GM19035 (cell line): Measurements from ENCODE around the gene TBL3.
"Not testable (repeated sequence)": the region's sequence is repeated elsewhere in the genome, so short reads cannot be mapped to it uniquely, and the experiment has no call there.

ENCODE experiments used
- ATAC-seq: cut with Tn5 transposase; IDR thresholded peaks from one replicate; pipeline ENCODE4 v1.9.1; 2021; ENCODE audit not compliant: unreplicated experiment

TBL3 gene

DNA sequence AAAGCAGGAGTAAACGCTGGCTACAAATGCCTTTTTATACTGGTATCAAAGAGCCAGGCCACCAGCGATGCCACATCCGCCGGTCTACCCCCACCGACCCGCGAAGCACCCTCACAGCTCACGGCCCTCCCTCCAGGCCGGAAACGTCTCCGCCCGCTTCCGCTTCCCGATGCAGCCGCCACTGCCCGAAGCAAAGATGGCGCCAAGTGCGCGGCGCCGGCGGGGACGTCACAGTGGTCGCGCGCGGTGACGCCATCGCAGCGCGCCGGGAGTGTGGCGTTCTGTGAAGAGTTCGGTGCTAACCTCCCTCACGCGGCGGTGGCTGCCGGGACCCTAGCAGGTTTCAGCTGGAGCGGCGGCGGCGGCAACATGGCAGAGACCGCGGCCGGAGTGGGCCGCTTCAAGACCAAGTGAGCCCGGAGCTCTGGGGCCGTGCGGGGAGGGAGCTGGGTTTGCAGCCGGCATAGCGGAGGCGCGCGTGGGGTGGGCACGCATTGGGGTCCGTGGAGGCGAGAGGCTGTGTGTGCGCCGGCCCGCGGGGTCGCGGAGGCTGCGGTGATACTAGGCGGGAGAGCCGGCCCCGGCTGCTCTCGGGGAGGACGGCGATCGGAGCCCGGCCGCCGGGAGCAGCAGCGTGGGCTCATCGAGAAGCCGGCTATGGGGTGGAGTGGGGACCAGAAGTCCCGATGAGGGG, at the start of gene TBL3:
TBL3 (plus strand) TSS at position 258 of the 694 bp plus-strand sequence; CDS start at position 370, 112 bp downstream.
- ATAC-seq = peak; percentile 72

DNA sequence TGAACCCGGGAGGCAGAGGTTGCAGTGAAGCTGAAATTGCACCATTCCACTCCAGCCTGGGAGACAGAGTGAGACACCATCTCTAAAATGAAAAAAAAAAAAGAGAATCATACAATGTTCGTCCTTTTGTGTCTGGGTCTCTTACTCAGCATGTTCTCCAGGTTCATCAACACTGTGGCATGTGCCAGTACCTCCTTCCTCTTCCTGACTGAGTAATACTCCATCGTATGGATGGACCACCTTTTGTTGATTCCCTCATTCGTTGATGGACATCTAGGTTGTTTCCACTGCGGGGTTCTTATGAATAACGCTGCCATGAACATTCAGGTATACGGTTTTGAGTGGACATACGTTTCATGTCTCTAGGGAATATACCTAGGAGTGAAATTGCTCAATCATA, 49.5 kb upstream of the TBL3 start:
- ATAC-seq = no peak

DNA sequence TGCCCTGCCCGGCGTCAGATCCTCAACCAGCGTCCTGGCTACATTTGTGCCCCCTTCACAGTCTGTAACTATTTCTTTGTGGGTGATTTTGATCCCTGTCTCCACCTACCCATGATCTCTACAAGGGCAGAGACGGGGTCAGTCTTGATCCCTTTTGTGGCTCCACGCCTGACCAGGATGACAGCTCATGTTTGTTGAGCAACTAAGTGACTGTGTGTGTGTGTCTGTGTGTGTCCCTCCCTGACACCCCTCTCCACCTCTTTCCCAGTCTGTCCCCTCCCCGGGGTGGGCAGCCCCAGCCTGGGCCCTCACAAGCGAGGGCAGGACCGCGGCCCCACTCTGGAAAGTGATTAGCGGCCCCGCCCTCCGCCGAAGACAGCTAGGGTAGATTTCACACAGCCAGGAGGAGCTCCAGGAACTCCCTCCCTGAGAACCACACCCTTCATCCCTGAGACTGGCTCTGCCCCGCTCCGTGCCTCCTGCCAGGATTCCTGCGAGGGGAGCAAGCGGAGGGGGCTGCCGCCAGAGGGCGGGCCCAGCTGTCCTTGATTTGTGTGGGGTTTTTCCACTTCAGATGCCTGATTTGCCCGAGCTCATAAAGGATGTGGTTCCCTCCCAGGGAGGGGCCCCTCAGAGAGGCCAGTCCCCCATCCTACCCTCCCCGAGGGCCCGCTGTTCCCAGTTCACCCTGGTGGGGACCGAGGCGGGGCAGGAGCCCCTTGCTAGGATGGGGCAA, 48.4 kb upstream of the TBL3 start:
- no peak for ATAC-seq

DNA sequence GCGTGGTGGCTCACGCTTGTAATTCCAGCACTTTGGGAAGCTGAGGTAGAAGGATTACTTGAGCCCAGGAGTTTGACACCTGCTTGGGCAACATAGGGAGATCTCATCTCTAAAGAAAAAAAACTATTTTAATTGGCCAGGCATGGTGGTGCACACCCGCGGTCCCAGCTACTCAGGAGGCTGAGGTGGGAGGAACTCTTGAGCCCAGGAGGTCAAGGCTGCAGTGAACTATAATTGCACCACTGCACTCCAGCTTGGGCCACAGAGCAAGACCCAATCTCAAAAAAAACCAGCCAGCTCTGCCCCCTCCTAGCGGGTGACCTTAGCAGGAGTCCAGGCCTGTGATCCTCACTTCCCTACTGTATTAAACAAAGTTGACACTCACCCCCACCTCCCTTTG, 47.8 kb upstream of the TBL3 start:
- no peak for ATAC-seq

DNA sequence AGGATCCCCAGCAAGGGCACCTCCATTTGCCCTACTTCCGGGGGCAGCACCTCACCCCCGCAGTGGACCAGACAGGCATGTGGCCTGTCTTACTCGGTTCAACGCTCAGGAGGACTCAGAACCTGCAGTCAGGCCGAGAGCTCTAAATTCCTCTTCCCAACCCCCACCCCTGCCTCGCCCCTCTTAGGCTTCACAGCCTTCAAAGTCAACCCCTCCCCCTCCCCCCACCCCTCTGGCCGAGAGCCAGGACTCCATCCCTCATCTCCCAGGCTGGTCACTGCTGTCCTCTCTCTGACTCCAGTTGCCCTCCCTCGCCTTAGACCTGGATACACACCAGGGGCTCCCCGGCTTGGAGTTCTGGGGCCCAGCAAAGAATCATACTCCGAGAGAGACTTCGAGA, 45.6 kb upstream of the TBL3 start:
- ATAC-seq = no peak

DNA sequence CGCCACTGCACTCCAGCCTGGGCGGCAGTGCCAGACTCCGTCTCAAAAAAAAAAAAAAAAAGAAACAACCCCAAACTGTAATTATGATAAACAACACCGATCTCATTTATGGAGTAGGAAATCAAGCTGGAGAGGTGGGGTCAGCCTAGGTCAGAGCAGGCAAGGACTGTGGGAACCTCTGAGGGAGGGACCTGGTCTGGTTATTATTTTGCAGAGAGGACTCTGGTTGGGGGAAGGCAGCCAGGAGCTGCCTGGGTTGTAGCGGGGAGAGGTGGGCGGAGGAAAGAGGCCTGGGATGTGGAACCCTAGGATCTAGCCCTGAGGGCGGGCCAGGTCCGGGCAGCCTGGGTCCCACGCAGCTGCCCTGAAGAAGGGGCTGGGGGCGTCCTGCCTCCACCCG, 42.7 kb upstream of the TBL3 start:
- ATAC-seq = peak; percentile 17

DNA sequence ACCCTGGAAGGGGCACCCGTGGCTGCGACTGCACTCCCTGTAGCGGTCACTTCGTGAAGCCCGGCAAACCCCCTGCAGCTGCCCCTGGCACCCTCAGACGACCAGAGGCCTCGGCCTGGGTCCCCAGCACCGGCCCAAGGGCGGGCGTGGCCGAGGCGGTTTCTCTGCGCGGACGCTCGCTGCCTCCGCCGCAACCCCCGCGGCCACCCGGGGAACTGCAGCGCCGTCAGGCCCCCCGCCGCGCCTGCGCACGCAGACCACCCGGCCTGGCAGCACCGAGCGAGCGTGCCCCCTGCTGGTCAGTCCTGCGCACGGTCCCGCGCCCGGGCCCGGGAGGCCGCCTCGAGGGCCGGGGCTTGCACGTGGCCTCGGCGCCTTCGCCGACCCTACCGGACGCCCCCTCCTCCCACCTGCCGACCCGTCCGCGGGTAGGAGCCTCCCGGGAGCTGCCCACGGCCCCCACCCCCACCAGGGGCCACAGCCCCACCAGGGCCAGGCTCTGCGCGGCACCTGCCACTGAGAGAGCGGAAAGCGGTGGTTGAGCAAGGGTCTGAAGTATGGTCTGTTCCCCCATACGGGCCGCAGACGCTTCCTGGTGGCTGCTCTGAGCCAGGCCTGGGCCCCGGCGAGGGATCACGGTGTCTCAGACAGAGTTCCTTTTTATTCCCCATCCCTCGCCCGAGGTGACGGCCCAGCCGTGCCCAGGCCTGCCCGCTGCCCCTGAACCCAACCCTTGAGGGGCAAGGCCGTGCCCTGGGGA, 42.1 kb upstream of the TBL3 start:
- peak; percentile 86 for ATAC-seq

DNA sequence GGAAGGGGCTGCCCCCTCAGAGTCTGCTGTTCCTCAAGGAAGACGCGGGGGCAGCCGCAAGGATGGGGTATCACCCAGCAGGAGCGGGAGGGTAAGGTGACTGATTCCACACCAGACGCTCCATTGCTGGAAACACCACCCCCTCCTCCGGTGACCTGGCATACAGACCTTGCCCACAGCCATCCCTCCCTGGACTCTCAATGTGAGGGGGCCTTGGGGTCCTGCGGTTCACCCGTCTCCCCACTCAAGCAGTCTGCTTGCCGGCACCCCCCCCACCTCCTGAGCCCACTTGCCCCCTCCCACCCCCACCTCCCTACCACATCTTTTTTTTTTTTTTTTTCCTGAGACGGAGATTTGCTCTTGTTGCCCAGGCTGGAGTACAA, 41.5 kb upstream of the TBL3 start:
- no peak for ATAC-seq

DNA sequence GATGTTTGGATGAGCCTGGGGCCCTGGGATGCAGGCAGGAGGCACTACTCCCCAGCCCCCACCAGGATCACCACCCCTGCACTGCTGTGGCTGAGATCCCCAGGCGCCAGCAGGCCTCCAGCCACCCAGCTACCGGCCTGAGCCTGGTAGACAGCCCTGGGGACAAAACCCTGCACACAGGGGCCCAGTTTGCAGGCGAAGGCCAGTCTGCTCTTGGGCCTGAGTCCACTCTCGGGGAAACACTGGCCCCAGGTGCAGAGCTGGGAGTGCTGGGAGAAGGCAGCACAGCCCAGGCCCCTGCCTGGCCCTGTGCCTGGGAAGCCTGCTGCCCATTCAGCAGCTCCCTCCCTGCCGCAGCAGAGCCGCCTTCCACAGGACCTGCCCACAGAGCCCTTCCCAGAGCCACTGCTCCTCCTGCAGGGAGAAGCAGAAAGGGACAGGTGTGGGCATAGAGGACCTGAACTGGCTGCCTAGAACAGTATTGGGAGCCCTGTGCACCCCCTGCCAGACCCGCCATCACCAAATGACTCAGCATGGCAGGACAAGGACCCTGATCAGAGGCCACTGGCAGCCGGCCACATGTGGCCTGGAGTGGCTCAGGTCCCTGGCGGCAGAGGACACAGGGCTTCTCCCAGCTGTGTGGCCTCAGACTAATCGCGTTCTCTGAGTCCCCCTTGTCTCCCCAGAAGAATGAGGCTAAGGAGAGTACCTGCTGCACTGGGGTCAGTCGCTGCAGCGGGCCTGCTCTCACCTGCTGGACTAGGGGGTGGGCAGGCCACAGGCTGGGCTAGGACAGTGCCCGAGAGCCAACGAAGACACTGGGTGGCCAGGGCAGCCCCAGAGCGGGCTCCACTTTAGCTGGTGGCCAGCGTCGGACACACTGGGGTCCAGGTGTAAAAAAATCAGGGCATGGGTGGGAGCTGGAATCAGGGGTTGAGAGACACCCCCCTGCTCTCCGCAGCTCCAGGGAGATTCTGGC, 39.5 kb upstream of the TBL3 start:
- ATAC-seq = no peak

DNA sequence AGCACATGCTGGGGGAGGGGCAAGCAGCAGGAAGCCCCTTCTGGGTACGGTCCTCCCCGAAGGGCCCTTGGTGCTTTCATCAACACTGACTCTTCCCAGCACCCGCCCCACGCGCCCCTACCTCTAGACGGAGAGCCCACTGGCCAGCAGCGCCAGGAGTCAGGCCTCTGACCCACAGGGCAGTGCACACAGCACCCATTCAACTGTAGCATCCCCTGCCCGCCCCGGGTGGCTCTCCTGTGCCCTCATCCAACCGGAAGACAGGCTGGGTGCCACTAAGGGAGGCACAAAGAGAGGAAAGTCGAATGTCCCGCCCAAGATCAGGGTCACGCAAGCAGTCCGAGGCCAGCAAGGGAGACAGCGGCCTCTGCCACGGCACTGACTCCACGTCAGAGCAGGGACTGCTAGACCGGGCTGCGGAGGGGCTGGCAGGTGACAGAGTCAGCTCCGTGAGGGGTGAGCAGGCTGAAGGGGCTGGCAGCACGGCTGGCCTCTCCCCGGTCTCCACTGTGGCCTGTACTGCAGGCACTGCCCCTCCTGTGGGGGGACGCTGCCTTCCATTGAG, 38.7 kb upstream of the TBL3 start:
- no peak for ATAC-seq

DNA sequence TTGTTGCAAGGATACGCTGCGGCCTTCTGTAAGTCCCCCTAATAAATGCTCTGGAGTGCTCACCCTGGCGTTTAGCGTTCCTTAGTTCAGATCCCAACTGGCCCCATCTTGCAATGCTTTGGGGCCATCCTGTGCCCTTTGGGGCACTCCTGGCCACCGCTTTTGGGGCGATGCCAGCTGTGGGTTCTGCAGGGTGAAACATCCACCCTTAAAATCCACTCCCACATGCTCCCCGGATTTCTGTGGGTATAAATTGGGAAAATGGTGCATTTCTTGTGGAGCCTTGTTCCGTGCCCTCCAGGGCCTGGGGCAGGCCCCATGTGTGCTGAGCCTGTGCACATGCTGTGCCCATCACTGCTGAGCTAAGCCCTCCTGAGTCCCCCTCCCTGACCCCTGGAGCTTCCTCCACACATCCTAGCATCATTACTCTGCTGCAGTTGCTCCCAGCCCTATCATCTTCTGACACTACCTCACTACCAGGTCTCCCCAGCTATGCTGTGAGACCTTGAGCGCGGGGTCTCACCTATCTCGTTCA, 34.8 kb upstream of the TBL3 start:
- ATAC-seq = no peak

DNA sequence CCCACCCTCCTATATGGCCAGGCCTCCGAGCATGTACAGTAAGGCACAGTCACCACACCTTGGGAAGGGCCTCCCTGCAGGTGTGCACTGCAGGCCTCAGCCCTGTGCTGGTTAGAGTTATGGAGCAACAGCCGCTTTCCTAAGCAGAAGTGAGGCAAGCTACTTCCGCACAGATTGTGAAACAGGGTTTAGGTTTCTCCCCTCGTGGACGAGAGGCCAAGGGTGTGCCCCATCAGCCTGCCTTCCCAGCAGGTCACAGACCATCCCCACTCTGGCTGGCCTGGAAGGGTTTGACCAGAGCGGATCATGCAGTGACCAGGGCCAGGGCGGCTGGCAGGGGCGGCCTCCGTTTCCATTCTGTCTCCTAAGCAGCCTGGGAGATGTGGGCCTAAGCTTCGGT, 33.5 kb upstream of the TBL3 start:
- ATAC-seq = no peak

DNA sequence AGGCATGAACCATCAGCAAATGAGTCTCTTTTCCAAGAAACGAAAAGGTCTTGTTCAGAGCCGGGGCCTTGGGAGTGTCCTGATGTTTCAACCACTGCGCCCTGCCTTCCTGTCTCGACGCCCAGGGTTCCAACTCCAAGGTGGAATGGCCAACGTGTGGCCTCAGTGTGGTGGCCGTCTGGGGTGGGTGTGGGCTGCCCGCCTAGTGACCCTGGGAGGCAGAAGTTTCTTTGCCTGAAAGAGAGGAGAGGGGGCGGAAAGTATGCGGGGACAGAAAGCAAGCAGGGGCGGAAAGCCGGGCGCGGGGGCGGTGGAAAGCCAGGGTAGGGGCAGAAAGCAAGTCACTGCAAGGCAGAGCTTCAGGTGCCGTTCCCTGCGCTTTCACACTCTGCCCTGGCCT, 32.9 kb upstream of the TBL3 start:
- no peak for ATAC-seq

DNA sequence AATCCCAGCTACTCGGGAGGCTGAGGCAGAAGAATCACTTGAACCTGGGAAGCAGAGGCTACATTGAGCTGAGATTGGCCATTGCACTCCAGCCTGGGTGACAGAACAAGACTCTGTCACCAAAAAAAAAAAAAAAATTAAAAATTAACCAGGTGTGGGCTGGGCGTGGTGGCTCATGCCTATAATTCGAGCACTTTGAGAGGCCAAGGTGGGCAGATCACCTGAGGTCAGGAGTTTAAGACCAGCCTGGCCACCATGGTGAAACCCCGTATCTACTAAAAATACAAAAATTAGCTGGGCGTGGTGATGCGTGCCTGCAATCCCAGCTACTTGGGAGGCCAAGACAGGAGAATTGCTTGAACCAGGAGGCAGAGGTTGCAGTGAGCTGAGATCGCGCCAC, 32.0 kb upstream of the TBL3 start:
- ATAC-seq = not testable (repeated sequence)

DNA sequence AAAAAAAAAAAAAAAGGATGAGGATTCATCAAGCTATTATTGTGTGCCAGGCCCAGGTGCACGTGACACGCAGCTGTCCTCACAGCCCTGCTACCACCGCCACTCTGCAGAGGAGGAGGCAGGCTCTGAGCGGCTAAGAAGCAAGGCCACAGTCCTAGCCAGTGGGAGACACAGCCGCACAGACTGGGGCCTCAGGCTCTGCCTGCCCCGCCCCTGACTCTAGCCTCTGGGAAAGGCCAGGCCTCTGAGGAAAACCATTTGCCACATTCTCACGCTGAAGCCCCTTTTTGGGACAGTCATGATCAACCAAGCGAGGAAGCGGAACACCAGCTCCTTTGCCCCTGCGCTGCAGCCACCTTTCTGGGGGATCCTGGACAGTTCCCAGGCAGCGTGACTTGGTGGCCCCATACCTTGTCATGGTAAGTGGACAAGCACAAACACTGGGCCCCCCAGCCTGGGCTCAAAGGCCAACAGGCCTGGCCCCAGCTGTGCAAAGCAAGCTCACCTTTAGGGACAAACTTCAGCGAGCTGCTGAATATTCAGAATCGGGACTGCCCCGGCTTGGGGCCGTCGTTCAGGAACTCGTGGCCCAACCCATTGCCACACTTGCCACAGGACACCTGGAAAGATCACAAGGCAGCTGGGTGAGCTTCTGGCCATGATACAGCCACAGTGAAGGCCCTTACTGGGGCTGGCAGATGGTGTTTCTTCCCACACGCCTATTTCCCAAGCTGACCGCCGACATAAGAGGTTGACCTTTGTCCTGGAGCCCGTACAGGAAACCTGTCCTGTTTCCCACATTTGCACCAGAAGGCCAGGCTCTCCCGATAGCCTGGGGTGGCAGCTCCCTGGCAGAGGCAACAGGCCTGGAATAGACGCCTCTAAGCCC, 31.3 kb upstream of the TBL3 start:
- ATAC-seq = no peak

DNA sequence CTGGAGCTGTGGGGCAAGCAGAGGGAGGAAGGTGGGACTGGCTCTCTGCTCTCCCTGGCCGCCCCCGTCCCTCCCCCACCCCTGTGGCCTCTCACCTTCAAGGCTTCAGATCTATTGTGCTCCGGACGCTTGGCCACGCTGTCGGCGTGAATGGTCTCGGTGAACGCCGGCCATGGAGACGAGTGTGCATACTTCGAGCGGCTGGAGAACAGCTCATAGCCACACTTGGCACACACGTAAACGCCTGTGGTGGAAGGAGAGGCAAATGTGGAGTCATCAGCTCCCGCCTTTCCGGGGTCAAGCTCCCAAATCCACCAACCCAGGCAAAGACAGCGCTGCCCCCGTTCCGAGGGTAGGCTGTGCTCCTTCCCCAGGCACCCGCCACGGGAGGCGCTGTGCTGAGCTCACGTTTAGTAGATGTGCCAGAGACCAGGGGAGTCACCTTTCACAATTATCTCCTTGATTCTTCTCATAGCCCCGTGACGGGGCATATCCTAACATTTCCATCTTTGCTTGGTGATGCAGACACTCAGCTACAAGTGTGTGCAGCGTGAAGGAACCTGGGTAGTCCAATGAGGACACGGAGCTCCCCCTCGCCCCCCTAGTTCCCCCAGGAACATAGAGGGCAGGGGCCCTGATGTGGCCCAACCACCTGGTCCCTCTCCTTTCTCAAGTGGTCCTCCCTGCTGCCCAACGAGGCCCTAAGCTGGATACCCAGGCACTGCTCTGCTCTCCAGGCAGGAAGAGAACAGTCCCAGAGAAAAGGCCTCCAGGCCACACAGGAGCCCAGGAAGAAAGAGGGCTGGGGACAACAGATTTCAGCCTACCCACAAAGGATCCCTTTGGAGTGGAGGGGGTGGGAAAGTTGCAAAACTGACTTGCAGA, 30.4 kb upstream of the TBL3 start:
- no peak for ATAC-seq

DNA sequence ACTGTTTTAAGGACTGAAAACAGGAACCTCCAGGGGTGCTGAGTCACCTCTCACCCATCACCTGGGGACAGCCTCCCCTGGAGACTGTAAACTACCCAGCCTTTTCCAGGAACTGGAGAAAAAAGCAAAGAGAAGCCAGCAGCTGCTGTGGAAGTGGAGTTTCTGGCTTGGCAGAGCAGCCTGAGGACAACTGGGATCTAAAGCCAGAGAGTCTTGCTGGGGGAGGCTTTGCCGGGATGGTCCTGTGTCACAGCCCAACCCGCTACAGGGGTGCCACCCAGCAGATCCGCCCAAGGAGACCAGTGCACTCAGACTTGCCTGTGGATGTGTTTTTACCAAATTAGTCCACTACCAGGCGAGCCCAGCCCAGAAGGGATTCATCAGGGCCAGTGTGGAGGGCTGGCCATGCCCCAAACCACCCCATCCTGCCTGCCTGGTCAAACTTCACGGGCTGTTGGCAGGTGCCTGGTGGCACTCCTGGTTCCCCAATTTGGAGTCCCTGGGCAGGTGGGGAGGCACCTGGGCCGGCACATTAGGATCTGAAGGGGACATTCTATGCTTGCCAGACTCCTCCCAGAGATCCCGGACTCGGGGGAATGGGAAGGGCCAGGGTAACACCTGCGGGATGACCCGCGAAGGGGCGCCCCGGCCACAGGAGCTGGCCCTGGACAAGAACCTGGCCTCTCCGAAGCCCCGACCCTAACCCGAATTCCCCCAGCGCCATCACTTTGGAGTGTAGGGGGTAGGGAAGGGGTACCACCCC, 29.6 kb upstream of the TBL3 start:
- ATAC-seq = no peak
